Peyer's patch (tissue), 4 donors: Measurements from ENCODE around the gene CTBP2. TPM values are rescaled to one million over a fixed set of nuclear protein-coding genes. Genes with fewer than 3 reads are reported as not detected.

Experiments
- DNase-seq, 3 donors: peaks; one replicate each; pipeline ENCODE4 v3.0.0-alpha.2; 2017 to 2019
- H3K27ac ChIP-seq, 4 donors: fragments of 200-600 bp; sonication (generic); one replicate each; pipeline ENCODE4 v1.5.1; 2016 to 2019
- H3K27me3 ChIP-seq, 2 donors: fragments of 200-600 bp; sonication (generic); one replicate each; pipeline ENCODE4 v1.5.1; 2019
- H3K36me3 ChIP-seq, 3 donors: fragments of 200-600 bp; sonication (generic); one replicate each; pipeline ENCODE4 v1.5.1; 2016 to 2019
- H3K4me1 ChIP-seq, 4 donors: fragments of 200-600 bp; sonication (generic); one replicate each; pipeline ENCODE4 v1.5.1; 2016 to 2019
- H3K4me3 ChIP-seq, 4 donors: fragments of 200-600 bp; sonication (generic); 1 replicate in 3 of 4; 2 replicates in 1 of 4; pipeline ENCODE4 v1.5.1; 2016 to 2019; ENCODE audit warnings: mild to moderate bottlenecking in 1 of 4
- H3K9me3 ChIP-seq, 4 donors: fragments of 200-600 bp; sonication (generic); one replicate each; pipeline ENCODE4 v1.5.1; 2016 to 2019; ENCODE audit warnings: mild to moderate bottlenecking in 1 of 4
- POLR2A ChIP-seq, 2 donors: fragments of 450-650 bp; IDR thresholded peaks; one replicate each; pipeline ENCODE4 v1.5.1; 2017; ENCODE audit warnings: antibody characterized with exemption in 2 of 2, mild to moderate bottlenecking in 2 of 2, moderate library complexity in 2 of 2
- total RNA-seq, 4 donors: library from RNA; depleted of rRNA; stranded (reverse); fragments of >200 nt; gene quantifications; one replicate each; pipeline ENCODE4 v1.1.0, GENCODE V29; 2016
- TF ChIP-seq, protein P1 (sequence below), 6 experiments: fragments of 450-650 bp in 4 of 6; fragments of 200-600 bp in 2 of 6; sonication (generic) in 1 of 6; IDR thresholded peaks; one replicate each; pipeline ENCODE4 v1.5.1; 2017 to 2019; ENCODE audit warnings: antibody characterized with exemption in 6 of 6, mild to moderate bottlenecking in 3 of 6, moderate library complexity in 1 of 6

CTBP2 gene
- total RNA-seq, 4 donors from 2014 or later = 53.6 to 83.8 (median 64.7) TPM

DNA sequence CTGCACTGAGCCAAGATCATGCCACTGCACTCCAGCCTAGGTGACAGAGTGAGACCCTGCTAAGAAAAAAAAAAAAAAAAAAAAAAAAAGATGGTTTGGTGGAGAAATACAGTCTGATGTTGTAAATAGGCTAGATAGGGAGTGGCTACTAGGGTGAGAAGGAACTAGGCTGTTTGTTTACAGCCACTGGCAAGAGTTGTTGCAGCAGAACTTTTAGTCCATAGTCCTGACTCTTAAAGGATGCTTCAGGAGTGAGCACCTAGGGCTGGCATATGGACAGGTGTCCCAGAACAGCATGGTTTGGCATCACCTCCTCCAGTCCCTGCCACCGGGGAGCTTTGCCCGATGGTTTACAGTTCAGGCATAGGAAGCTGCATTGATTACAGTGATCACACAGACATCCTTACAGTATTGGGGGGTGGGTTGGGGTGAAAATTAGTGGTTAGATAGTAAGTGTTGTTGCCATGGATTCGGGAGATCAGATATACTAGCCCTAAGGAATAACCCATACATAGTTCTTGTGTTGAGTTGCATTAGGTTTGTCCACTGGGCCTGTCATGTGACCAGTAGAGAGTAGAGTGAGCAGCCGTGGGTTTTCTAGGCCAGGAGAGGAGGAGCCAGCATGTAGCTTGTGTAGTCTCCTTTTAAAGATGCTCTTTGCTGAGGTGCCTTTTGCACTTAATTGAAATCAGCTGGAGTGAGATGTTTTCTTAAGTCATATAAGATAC lies 182.6 kb downstream of the CTBP2 start:
- H3K27ac ChIP-seq = no peak overlapping the region
- H3K36me3 ChIP-seq = peaks cover 0 to 35% (median 0%) of the 10 kb centered on the region in 3 donors
- TF ChIP-seq POLR2A (IDR thresholded peaks at IDR 0.05) = no peak
- TF ChIP-seq, protein P1, sequence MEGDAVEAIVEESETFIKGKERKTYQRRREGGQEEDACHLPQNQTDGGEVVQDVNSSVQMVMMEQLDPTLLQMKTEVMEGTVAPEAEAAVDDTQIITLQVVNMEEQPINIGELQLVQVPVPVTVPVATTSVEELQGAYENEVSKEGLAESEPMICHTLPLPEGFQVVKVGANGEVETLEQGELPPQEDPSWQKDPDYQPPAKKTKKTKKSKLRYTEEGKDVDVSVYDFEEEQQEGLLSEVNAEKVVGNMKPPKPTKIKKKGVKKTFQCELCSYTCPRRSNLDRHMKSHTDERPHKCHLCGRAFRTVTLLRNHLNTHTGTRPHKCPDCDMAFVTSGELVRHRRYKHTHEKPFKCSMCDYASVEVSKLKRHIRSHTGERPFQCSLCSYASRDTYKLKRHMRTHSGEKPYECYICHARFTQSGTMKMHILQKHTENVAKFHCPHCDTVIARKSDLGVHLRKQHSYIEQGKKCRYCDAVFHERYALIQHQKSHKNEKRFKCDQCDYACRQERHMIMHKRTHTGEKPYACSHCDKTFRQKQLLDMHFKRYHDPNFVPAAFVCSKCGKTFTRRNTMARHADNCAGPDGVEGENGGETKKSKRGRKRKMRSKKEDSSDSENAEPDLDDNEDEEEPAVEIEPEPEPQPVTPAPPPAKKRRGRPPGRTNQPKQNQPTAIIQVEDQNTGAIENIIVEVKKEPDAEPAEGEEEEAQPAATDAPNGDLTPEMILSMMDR (IDR thresholded peaks at IDR 0.05) = no peak
- H3K4me1 ChIP-seq = no peaks in the 10 kb centered on the region
- DNase-seq = no peak
- H3K27me3 ChIP-seq = no peaks in the 10 kb centered on the region
- no peaks in the 10 kb centered on the region for H3K9me3 ChIP-seq
- H3K4me3 ChIP-seq = no peak overlapping the region

DNA sequence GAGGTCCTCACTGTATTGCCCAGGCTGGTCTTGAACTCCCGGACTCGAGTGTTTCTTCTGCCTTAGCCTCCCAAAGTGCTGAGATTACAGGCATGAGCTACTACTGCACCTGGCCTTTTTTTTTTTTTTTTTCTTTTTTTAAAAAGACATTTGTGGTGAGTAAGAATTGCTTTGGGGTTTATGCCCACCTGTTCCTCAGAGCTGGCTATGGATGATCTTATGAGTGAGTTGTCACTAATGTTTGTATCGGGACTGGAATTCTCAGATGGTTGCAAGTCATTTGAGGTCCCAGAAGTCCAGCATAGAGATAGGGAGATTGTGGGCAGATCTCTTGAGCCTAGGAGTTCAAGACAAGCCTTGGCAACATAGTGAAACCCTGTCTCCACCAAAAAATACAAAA lies 183.2 kb downstream of the CTBP2 start:
- no peak for TF ChIP-seq POLR2A (IDR thresholded peaks at IDR 0.05)
- TF ChIP-seq, protein P1 (IDR thresholded peaks at IDR 0.05) = no peak
- Histone ChIP-seq H3K27me3 (no peaks in the 10 kb centered on the region), H3K9me3 (no peaks in the 10 kb centered on the region), H3K4me1 (no peaks in the 10 kb centered on the region), H3K4me3 (no peak overlapping the region), H3K27ac (no peak overlapping the region), H3K36me3 (peaks cover 0 to 30% (median 0%) of the 10 kb centered on the region in 3 donors)
- DNase-seq = no peak

DNA sequence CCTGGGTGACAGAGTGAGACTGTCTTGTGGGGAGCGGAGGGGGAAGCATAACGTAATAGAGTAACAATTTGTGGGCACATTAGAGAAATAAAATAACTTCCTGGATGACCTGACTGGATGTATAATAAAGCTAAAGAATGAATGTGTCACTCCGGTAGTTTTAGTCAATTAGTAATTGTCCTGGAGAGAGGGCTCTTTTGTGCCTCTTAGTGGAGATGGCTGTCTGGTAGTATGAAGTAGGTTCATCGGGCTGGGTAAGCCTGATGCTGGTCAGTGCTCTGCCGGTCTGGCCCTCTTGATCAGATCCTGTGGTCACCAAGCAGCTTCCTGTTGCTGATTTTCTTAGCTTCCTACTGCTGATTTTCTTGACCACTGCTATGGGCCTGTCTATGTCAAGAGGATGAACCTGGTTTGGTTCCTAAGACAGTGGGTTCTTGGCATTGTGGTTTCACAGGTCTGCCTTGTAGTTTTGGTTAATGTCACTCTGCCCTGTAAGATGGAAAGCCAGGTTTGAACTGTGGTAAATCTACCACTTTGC lies 184.3 kb downstream of the CTBP2 start:
- no peak for DNase-seq
- Histone ChIP-seq H3K9me3 (no peaks in the 10 kb centered on the region), H3K27ac (no peak overlapping the region), H3K4me3 (no peak overlapping the region), H3K36me3 (peaks cover 0 to 22% (median 0%) of the 10 kb centered on the region in 3 donors), H3K27me3 (no peaks in the 10 kb centered on the region), H3K4me1 (no peaks in the 10 kb centered on the region)
- TF ChIP-seq, protein P1 (IDR thresholded peaks at IDR 0.05) = no peak
- TF ChIP-seq POLR2A (IDR thresholded peaks at IDR 0.05) = no peak

DNA sequence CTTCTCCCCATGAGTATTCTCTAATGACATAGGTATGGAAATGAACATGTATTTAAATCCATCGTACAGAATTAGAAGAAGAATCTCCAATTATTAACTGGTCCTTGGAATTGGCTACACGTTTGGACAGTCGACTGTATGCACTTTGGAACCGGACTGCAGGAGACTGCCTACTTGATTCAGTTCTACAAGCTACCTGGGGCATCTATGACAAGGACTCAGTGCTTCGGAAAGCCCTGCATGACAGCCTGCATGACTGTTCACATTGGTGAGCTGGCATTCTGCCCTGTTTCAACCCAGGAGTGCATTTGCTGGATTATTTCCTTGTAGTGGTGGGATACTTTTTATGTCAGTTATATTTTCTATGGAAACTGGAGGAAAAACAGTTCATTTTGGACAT lies 186.2 kb downstream of the CTBP2 start:
- Histone ChIP-seq H3K4me3 (no peak overlapping the region), H3K4me1 (no peaks in the 10 kb centered on the region), H3K27ac (no peak overlapping the region), H3K27me3 (no peaks in the 10 kb centered on the region), H3K9me3 (no peaks in the 10 kb centered on the region), H3K36me3 (peaks cover 0 to 26% (median 0%) of the 10 kb centered on the region in 3 donors)
- no peak for DNase-seq
- TF ChIP-seq, protein P1 (IDR thresholded peaks at IDR 0.05) = no peak
- TF ChIP-seq POLR2A (IDR thresholded peaks at IDR 0.05) = no peak

GRCh38 chr10:124972637-124973036 lies 187.7 kb downstream of the CTBP2 start:
- no peak for TF ChIP-seq POLR2A (IDR thresholded peaks at IDR 0.05)
- TF ChIP-seq, protein P1 (IDR thresholded peaks at IDR 0.05) = no peak
- DNase-seq = no peak
- Histone ChIP-seq H3K36me3 (peaks cover 0 to 30% (median 0%) of the 10 kb centered on the region in 3 donors), H3K4me1 (no peaks in the 10 kb centered on the region), H3K27me3 (no peaks in the 10 kb centered on the region), H3K4me3 (no peak overlapping the region), H3K27ac (no peak overlapping the region), H3K9me3 (no peaks in the 10 kb centered on the region)
